HCT116 (cell line): Measurements from ENCODE around the gene NIFK. TPM values are rescaled to one million over a fixed set of nuclear protein-coding genes. Genes with fewer than 3 reads are reported as not detected.
"Not testable (repeated sequence)": the region's sequence is repeated elsewhere in the genome, so short reads cannot be mapped to it uniquely, and the experiment has no call there.

Source experiments
- ATAC-seq: fragments of 200-7000 bp; cut with Tn5 transposase; 2 replicates; pipeline ENCODE4 v1.9.1; 2020; ENCODE audit warnings: mild to moderate bottlenecking, moderate library complexity
- BruUV-seq: library from RNA; stranded (reverse); fragments of 400-500 nt; replicated peaks from 2 replicates; lab custom pipeline; 2021; lab: Mats Ljungman, UMichigan
- CTCF ChIA-PET: fragments of 300-600 bp; sonication (Branson Sonifier 250); formaldehyde crosslinking; loops from one replicate; lab custom pipeline; 2021; ENCODE audit warnings: antibody characterized with exemption; lab: Charles Lee
- POLR2A ChIA-PET: fragments of 300-600, 350-600 bp; sonication (Branson Sonifier 250); formaldehyde crosslinking; loops from one replicate; lab custom pipeline; 2021; ENCODE audit warnings: antibody characterized with exemption; lab: Charles Lee
- RAD21 ChIA-PET, 2 experiments: fragments of 300-600 bp; sonication (Branson Sonifier 250); formaldehyde crosslinking; loops; one replicate each; lab custom pipeline; 2023; ENCODE audit warnings: low total read pairs in 2 of 2; ENCODE audit not compliant: uncharacterized antibody in 2 of 2, unreplicated experiment in 2 of 2, low non-redundant PET in 1 of 2; lab: Charles Lee
- DNase-seq: peaks from one replicate; pipeline ENCODE4 v3.0.0-alpha.2; 2010; ENCODE audit warnings: low read depth, low spot score
- H2AFZ ChIP-seq: fragments of 200-600 bp; shearing (Covaris generic), sonication (generic); 2 replicates; pipeline ENCODE4 v1.6.1; 2017; ENCODE audit warnings: low read depth, mixed run types, mixed read lengths, antibody characterized with exemption, low read length; ENCODE audit not compliant: poor library complexity, severe bottlenecking
- H3K27ac ChIP-seq: 2 replicates; pipeline ENCODE4 v1.5.1; 2012; ENCODE audit warnings: low read depth, low read length
- H3K27me3 ChIP-seq: fragments of 200-600 bp; sonication (generic); 2 replicates; pipeline ENCODE4 v1.6.1; 2016; ENCODE audit warnings: mixed run types, low read length, mixed read lengths; ENCODE audit not compliant: insufficient read depth
- H3K36me3 ChIP-seq, 2 experiments: fragments of 200-500 bp in 1 of 2; fragments of 200-600 bp in 1 of 2; sonication (Bioruptor generic) in 1 of 2; sonication (generic) in 1 of 2; 2 replicates each; pipeline versions ENCODE4 v1.5.1 to v1.6.1; 2014 to 2016; ENCODE audit warnings: low read length in 2 of 2, inconsistent platforms in 1 of 2, mixed read lengths in 1 of 2, mixed run types in 1 of 2; ENCODE audit not compliant: insufficient read depth in 2 of 2, control insufficient read depth in 1 of 2
- H3K4me1 ChIP-seq, 2 experiments: fragments of 200-600 bp in 1 of 2; sonication (generic) in 1 of 2; 2 replicates each; pipeline versions ENCODE4 v1.5.1 to v1.6.1; 2012 to 2017; ENCODE audit warnings: low read length in 2 of 2, inconsistent platforms in 1 of 2, mild to moderate bottlenecking in 1 of 2, mixed read lengths in 1 of 2, mixed run types in 1 of 2, moderate library complexity in 1 of 2; ENCODE audit not compliant: insufficient read depth in 2 of 2, control insufficient read depth in 1 of 2
- H3K4me2 ChIP-seq: fragments of 200-600 bp; sonication (generic); 2 replicates; pipeline ENCODE4 v1.6.1; 2017; ENCODE audit warnings: mixed run types, low read length, mixed read lengths
- H3K4me3 ChIP-seq, 2 experiments: fragments of 200-600 bp in 1 of 2; sonication (generic) in 1 of 2; replicated peaks in 1 of 2; 2 replicates each; pipeline ENCODE4 v1.5.1; 2011 to 2016; ENCODE audit warnings: low read length in 2 of 2, control low read depth in 1 of 2, low read depth in 1 of 2, mild to moderate bottlenecking in 1 of 2, mixed read lengths in 1 of 2, mixed run types in 1 of 2
- H3K79me2 ChIP-seq: fragments of 200-600 bp; sonication (generic); 2 replicates; pipeline ENCODE4 v1.6.1; 2017; ENCODE audit warnings: mild to moderate bottlenecking, mixed run types, low read length, moderate library complexity, mixed read lengths; ENCODE audit not compliant: insufficient read depth
- H3K9ac ChIP-seq: fragments of 200-600 bp; sonication (generic); 2 replicates; pipeline ENCODE4 v1.6.1; 2016; ENCODE audit warnings: low read length, mixed read lengths
- H3K9me2 ChIP-seq: fragments of 200-600 bp; sonication (generic), shearing (Covaris generic); 2 replicates; pipeline ENCODE4 v1.6.1; 2017; ENCODE audit warnings: mixed run types, mild to moderate bottlenecking, moderate library complexity; ENCODE audit not compliant: insufficient read depth
- H3K9me3 ChIP-seq, 2 experiments: fragments of 200-500 bp in 1 of 2; fragments of 200-600 bp in 1 of 2; sonication (Bioruptor generic) in 1 of 2; sonication (generic) in 1 of 2; 2 replicates each; pipeline ENCODE4 v1.6.1; 2014 to 2017; ENCODE audit warnings: low read length in 2 of 2, mixed read lengths in 2 of 2, inconsistent platforms in 1 of 2, low read depth in 1 of 2, mild to moderate bottlenecking in 1 of 2, mixed run types in 1 of 2, moderate library complexity in 1 of 2; ENCODE audit not compliant: control insufficient read depth in 1 of 2, insufficient read depth in 1 of 2
- H4K20me1 ChIP-seq: fragments of 200-600 bp; sonication (generic), shearing (Covaris generic); 2 replicates; pipeline ENCODE4 v1.6.1; 2017; ENCODE audit warnings: mixed run types, mild to moderate bottlenecking, moderate library complexity; ENCODE audit not compliant: insufficient read depth
- ATF3 ChIP-seq: IDR thresholded peaks from 2 replicates; pipeline ENCODE4 v1.6.1; 2012
- CBX3 ChIP-seq: IDR thresholded peaks from 2 replicates; pipeline ENCODE4 v1.6.1; 2012; ENCODE audit warnings: low read depth
- CEBPB ChIP-seq: IDR thresholded peaks from 2 replicates; pipeline ENCODE4 v1.6.1; 2012; ENCODE audit warnings: low read depth
- CTCF ChIP-seq, 3 experiments: fragments of 200-600 bp in 1 of 3; sonication (generic) in 1 of 3; IDR thresholded peaks in 2 of 3; conservative IDR thresholded peaks in 1 of 3; 2 replicates each; pipeline ENCODE4 v1.5.1; 2012 to 2017; ENCODE audit warnings: low read depth in 2 of 3, low read length in 2 of 3, antibody characterized with exemption in 1 of 3, borderline replicate concordance in 1 of 3, control low read depth in 1 of 3, mild to moderate bottlenecking in 1 of 3, mixed read lengths in 1 of 3, mixed run types in 1 of 3, moderate library complexity in 1 of 3; ENCODE audit not compliant: insufficient read depth in 1 of 3
- FOSL1 ChIP-seq: IDR thresholded peaks from 2 replicates; pipeline ENCODE4 v1.6.1; 2012; ENCODE audit warnings: low read depth
- JUND ChIP-seq: IDR thresholded peaks from 2 replicates; pipeline ENCODE4 v1.6.1; 2012
- MAX ChIP-seq: IDR thresholded peaks from 2 replicates; pipeline ENCODE4 v1.6.1; 2012
- POLR2AphosphoS5 ChIP-seq: IDR thresholded peaks from 2 replicates; pipeline ENCODE4 v1.6.1; 2011; ENCODE audit warnings: mild to moderate bottlenecking, low read depth, low read length, moderate library complexity
- SIN3A ChIP-seq: IDR thresholded peaks from 2 replicates; pipeline ENCODE4 v1.6.1; 2012; ENCODE audit warnings: low read depth
- SP1 ChIP-seq: IDR thresholded peaks from 2 replicates; pipeline ENCODE4 v1.6.1; 2012; ENCODE audit warnings: low read depth
- SRF ChIP-seq: IDR thresholded peaks from 2 replicates; pipeline ENCODE4 v1.6.1; 2012; ENCODE audit warnings: low read depth
- YY1 ChIP-seq: IDR thresholded peaks from 2 replicates; pipeline ENCODE4 v1.6.1; 2011; ENCODE audit warnings: low read length, low read depth, moderate library complexity, mild to moderate bottlenecking; ENCODE audit not compliant: insufficient replicate concordance; ENCODE audit errors: extremely low read depth
- ZBTB33 ChIP-seq: IDR thresholded peaks from 2 replicates; pipeline ENCODE4 v1.6.1; 2011; ENCODE audit warnings: mild to moderate bottlenecking, low read length, moderate library complexity; ENCODE audit not compliant: insufficient replicate concordance; ENCODE audit errors: extremely low read depth
- intact Hi-C: fragments of 100-400 bp; cut with micrococcal nuclease; formaldehyde crosslinking; loops from 2 replicates; pipeline ENCODE4 v1.10.0; 2022
- total RNA-seq: library from RNA; stranded (reverse); gene quantifications from one replicate; pipeline ENCODE4 v1.2.1, GENCODE V29; 2021; ENCODE audit not compliant: unreplicated experiment

Gene NIFK
- total RNA-seq, 1 experiment from 2014 or later = 93.2 TPM

GRCh38 chr2:121701761-121702160 lies 34.9 kb downstream of the NIFK start:
- H3K36me3 ChIP-seq, H2AFZ ChIP-seq, BruUV-seq, intact Hi-C loops, H3K4me2 ChIP-seq, ATAC-seq, H3K27me3 ChIP-seq, H4K20me1 ChIP-seq, H3K9me2 ChIP-seq, H3K4me3 ChIP-seq, H3K9ac ChIP-seq, CTCF ChIA-PET, H3K27ac ChIP-seq, RAD21 ChIA-PET, H3K79me2 ChIP-seq, H3K9me3 ChIP-seq, DNase-seq: not testable (repeated sequence)
- H3K4me1 ChIP-seq = peaks cover 27 to 36% of the 10 kb centered on the region in 2 experiments
- POLR2A ChIA-PET = interaction anchor here (1.3 kb wide), 1 partner anchor 171 kb away, joined by 4 read pairs; the partner anchor contains the start of gene RNU4ATAC

- RAD21 ChIA-PET = interaction anchor here in 1 of 2 experiments (0.5 to 1.5 kb wide), 2 partner anchors 37 to 615 kb away, joined by 3 read pairs; partner anchors contain the start of gene NIFK
- H3K36me3 ChIP-seq = no peaks in the 10 kb centered on the region
- H3K27me3 ChIP-seq = no peaks in the 10 kb centered on the region
- POLR2A ChIA-PET = interaction anchor here (0.7 to 3.0 kb wide), 6 partner anchors 9 to 625 kb away, joined by 3 to 38 read pairs (median 5); partner anchors contain the start of gene RNU4ATAC
- ATAC-seq = peak; percentile 85
- H3K9me2 ChIP-seq = no peaks in the 10 kb centered on the region
- H3K79me2 ChIP-seq = no peaks in the 10 kb centered on the region
- H3K27ac ChIP-seq = peak overlapping the region; percentile 7; the same call in 1 of the 2 replicates
- CTCF ChIA-PET = interaction anchor here (0.5 to 2.3 kb wide), 5 partner anchors 11 to 571 kb away, joined by 3 to 11 read pairs (median 3); partner anchors contain the start of genes NIFK and RNU4ATAC
- H3K9me3 ChIP-seq = no peaks in the 10 kb centered on the region
- intact Hi-C loops = loop anchor here (2.0 kb wide), 1 partner anchor 169 kb away; the partner anchor contains the start of gene RNU4ATAC
- peak overlapping the region; percentile 48 for H2AFZ ChIP-seq
- peak overlapping the region; percentile 9 to 51; a peak in 3 of 4 replicates for H3K4me3 ChIP-seq
- H3K4me2 ChIP-seq = peak overlapping the region; percentile 90
- H3K9ac ChIP-seq = peak overlapping the region; percentile 33; the same call in 1 of the 2 replicates
- DNase-seq = peak; percentile 71
- H4K20me1 ChIP-seq = no peaks in the 10 kb centered on the region
- H3K4me1 ChIP-seq = peaks cover 29 to 40% of the 10 kb centered on the region in 2 experiments
- no TSS peak for BruUV-seq
- TF ChIP-seq SRF = no peak
- peak; percentile 82; the same call in 1 of the 2 replicates for TF ChIP-seq CBX3
- TF ChIP-seq MAX = peak; percentile 93
- peak; percentile 66 for TF ChIP-seq POLR2AphosphoS5
- TF ChIP-seq SIN3A = peak; percentile 46; the same call in 1 of the 2 replicates
- peak; percentile 71 for TF ChIP-seq YY1
- TF ChIP-seq SP1 = peak; percentile 81
- TF ChIP-seq CTCF (IDR thresholded peaks at IDR 0.05 in 2 of 3, conservative IDR thresholded peaks at IDR 0.05 in 1 of 3; ENCODE audit: borderline replicate concordance in 1 of 3, insufficient read depth in 1 of 3, low read depth in 2 of 3, low read length in 2 of 3) = no peak
- TF ChIP-seq JUND = peak; percentile 90
- peak; percentile 77 for TF ChIP-seq CEBPB
- no peak for TF ChIP-seq ZBTB33
- TF ChIP-seq ATF3 = peak; percentile 94
- TF ChIP-seq FOSL1 = peak; percentile 95
Measured at GRCh38 chr2:121699421-121700333, 37.0 kb downstream of the NIFK start.
